ENCODE data around the gene DERL2. TPM values are rescaled to one million over a fixed set of nuclear protein-coding genes. Genes with fewer than 3 reads are reported as not detected.

The DERL2 gene
- total RNA-seq, 4 donors from 2014 or later: 23.8 to 48.5 (median 26.2) TPM

DNA sequence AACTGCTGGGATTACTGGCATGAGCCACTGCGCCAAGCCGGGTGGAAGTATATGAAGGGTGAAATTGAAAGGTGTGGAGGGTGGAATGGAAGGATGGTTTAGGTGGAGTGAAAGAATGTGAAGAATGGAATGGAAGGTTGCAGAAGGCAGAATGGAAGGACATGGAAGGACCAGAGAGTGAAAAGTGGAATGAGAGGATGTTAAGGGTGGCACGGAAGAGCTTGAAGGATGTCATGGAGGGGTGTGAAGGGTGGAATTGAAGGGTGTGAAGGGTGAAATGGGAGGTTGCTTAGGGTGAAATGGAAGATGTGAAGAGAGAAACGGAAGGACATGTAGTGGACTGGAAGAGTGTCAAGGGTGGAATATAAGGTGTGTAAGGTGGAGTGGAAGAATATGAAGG is 16.6 kb upstream of the DERL2 start:
- Histone ChIP-seq H3K4me1 (peaks cover 0 to 22% (median 9%) of the 10 kb centered on the region in 3 donors), H3K4me3 (no peak overlapping the region), H3K27ac (no peak overlapping the region), H3K27me3 (peaks cover 18% of the 10 kb centered on the region), H3K9me3 (no peaks in the 10 kb centered on the region), H3K36me3 (no peaks in the 10 kb centered on the region)
- ATAC-seq: no peak
- TF ChIP-seq POLR2AphosphoS5 (IDR thresholded peaks at IDR 0.05) (no peak), EP300 (IDR thresholded peaks at IDR 0.05) (no peak), POLR2A (IDR thresholded peaks at IDR 0.05) (no peak)
- TF ChIP-seq, protein P1, sequence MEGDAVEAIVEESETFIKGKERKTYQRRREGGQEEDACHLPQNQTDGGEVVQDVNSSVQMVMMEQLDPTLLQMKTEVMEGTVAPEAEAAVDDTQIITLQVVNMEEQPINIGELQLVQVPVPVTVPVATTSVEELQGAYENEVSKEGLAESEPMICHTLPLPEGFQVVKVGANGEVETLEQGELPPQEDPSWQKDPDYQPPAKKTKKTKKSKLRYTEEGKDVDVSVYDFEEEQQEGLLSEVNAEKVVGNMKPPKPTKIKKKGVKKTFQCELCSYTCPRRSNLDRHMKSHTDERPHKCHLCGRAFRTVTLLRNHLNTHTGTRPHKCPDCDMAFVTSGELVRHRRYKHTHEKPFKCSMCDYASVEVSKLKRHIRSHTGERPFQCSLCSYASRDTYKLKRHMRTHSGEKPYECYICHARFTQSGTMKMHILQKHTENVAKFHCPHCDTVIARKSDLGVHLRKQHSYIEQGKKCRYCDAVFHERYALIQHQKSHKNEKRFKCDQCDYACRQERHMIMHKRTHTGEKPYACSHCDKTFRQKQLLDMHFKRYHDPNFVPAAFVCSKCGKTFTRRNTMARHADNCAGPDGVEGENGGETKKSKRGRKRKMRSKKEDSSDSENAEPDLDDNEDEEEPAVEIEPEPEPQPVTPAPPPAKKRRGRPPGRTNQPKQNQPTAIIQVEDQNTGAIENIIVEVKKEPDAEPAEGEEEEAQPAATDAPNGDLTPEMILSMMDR (IDR thresholded peaks at IDR 0.05): no peak
- WGBS, 2 donors (ENCODE audit: low coverage in 1 of 2): 90 to 99% methylated on average over 2 to 4 of the region's 4 CpGs

DNA sequence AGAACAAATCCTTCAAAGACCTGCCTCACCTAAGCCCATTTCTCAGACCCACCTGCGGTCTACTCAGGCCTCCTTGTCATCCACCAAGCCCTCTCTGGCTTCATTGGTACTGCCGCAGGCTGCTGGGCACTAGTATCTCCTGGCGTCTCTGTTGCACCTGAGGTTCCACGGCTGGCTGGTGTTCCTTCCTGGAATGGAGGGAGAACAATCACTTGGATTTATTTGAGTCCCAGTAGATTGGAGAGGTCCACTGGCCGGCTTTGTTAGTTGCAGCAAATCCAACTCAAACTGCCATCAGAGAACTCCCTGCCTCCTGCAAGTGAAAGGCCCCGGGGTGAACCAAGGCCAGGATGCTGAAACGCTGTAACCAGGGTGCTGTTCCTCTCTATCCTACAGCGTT is 15.7 kb upstream of the DERL2 start:
- H3K36me3 ChIP-seq: no peaks in the 10 kb centered on the region
- H3K27ac ChIP-seq: no peak overlapping the region
- H3K4me1 ChIP-seq: peaks cover 0 to 22% (median 9%) of the 10 kb centered on the region in 3 donors
- H3K27me3 ChIP-seq: peaks cover 22% of the 10 kb centered on the region
- ATAC-seq: no peak
- no peaks in the 10 kb centered on the region for H3K9me3 ChIP-seq
- no peak overlapping the region for H3K4me3 ChIP-seq
- WGBS, 2 donors (ENCODE audit: low coverage in 1 of 2): 82 to 100% methylated on average over 3 of the region's 8 CpGs
- TF ChIP-seq, protein P1 (IDR thresholded peaks at IDR 0.05): no peak
- no peak for TF ChIP-seq EP300 (IDR thresholded peaks at IDR 0.05)
- TF ChIP-seq POLR2A (IDR thresholded peaks at IDR 0.05): no peak
- no peak for TF ChIP-seq POLR2AphosphoS5 (IDR thresholded peaks at IDR 0.05)

DNA sequence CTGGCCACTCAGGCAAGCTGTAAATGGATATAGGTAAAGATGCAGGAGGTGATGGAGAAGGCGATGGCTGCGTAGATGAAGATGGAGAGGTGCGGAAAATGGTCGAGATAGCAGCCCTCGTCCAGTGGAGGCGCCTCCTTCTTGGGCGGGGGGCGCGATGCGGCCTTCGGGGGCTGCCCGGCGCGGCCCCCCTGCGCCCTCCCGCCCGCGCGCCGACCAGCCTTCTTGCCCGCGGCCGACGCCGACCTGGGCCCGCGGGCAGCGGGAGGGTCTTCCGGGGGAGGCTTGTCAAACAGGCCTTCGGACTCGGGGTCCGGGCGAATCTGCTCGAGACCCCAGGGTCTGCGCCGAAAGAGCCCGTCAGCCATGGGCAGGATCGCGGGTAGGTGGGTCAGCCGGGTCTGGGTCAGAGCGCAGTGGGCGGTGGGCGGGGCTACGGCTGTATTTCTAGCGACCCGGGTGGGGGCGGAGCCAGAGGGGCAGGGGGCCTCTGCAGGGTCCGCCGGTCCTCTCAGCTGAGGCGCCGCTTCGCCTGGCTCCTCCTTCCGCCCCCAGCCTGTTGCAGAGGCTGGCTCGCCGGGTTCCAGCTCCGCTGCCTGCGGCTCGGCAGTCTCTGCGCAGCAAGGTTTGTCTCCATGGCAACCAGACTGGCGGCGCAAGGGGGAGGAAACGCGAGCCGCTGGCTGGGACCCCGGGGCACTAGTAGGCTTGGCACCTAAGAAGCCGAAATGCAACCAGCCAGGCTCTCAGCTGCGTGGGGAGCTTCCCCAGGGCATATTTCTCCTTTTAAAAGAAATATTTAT is 14.8 kb upstream of the DERL2 start:
- 8 to 60% methylated on average over 1 to 10 of the region's 67 CpGs for whole genome bisulfite sequencing, 2 donors (ENCODE audit: low coverage in 1 of 2)
- Histone ChIP-seq H3K36me3 (no peaks in the 10 kb centered on the region), H3K4me3 (peak overlapping the region; percentile 21 to 65), H3K4me1 (peaks cover 0 to 22% (median 9%) of the 10 kb centered on the region in 3 donors), H3K27ac (peak overlapping the region in 3 of 4 donors; percentile 35 to 67 (median 56)), H3K9me3 (no peaks in the 10 kb centered on the region), H3K27me3 (peaks cover 22% of the 10 kb centered on the region)
- ATAC-seq: peak; percentile 91
- TF ChIP-seq, protein P1 (IDR thresholded peaks at IDR 0.05): no peak
- TF ChIP-seq POLR2AphosphoS5 (IDR thresholded peaks at IDR 0.05): peak; percentile 7

DNA sequence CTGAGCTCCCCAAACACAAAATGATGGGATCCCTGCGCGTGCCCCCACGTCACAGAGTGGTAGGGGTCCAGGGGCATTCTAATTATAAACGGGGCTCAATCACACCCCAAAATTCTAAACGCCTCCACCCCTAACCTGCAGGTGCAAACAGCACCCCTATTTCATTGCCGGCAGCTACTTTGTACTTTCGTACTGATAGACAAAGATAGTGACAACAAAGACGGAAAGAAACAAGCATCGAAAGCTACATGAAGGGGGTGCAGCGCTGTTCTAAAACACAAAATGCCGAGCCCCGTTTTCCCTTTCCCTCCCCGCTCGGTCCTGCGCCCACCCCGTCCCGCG is 14.2 kb upstream of the DERL2 start:
- TF ChIP-seq, protein P1 (IDR thresholded peaks at IDR 0.05): no peak
- TF ChIP-seq EP300 (IDR thresholded peaks at IDR 0.05): no peak
- no peak for TF ChIP-seq POLR2AphosphoS5 (IDR thresholded peaks at IDR 0.05)
- TF ChIP-seq POLR2A (IDR thresholded peaks at IDR 0.05): no peak
- Histone ChIP-seq H3K9me3 (no peaks in the 10 kb centered on the region), H3K4me3 (peak overlapping the region; percentile 21 to 65), H3K4me1 (peaks cover 0 to 22% (median 9%) of the 10 kb centered on the region in 3 donors), H3K36me3 (no peaks in the 10 kb centered on the region), H3K27me3 (peaks cover 22% of the 10 kb centered on the region), H3K27ac (peak overlapping the region in 2 of 4 donors; percentile 56 to 67)
- 3 to 46% methylated on average over 5 to 15 of the region's 18 CpGs for WGBS, 2 donors (ENCODE audit: low coverage in 1 of 2)
- ATAC-seq: no peak

All from gastroesophageal sphincter (tissue), 4 donors.